Mucosa of descending colon (tissue), 3 donors: ENCODE measurements around the gene PGBD5. TPM values are rescaled to one million over a fixed set of nuclear protein-coding genes. Genes with fewer than 3 reads are reported as not detected.
A peak's percentile ranks its signal among the peaks of the same experiment; 100 is the strongest.

Experiments used
- ATAC-seq: fragments of 200-7000 bp; cut with Tn5 transposase; one replicate; pipeline ENCODE4 v1.9.1; 2020; ENCODE audit warnings: mild to moderate bottlenecking, moderate library complexity
- DNase-seq, 3 donors: peaks; one replicate each; pipeline ENCODE4 v3.0.0-alpha.2; 2020
- H3K36me3 ChIP-seq: fragments of 200-600 bp; one replicate; pipeline ENCODE4 v1.8.0; 2021; ENCODE audit warnings: low read depth, mild to moderate bottlenecking
- H3K4me1 ChIP-seq: fragments of 200-600 bp; one replicate; pipeline ENCODE4 v1.8.0; 2021; ENCODE audit warnings: low read depth, mild to moderate bottlenecking
- H3K4me3 ChIP-seq: fragments of 200-600 bp; one replicate; pipeline ENCODE4 v1.8.0; 2021; ENCODE audit warnings: mild to moderate bottlenecking
- H3K9me3 ChIP-seq: fragments of 200-600 bp; one replicate; pipeline ENCODE4 v1.8.0; 2021; ENCODE audit warnings: mild to moderate bottlenecking
- intact Hi-C, 2 donors: fragments of 100-400 bp; cut with DNase I in 1 of 2; cut with micrococcal nuclease in 1 of 2; formaldehyde crosslinking; loops; one replicate each; pipeline versions ENCODE4 v1.11.0 to v1.11.1; 2022; cut with DNase I, micrococcal nuclease
- total RNA-seq, 3 donors: library from RNA; stranded (reverse); fragmentation: NEBNext Ultra II Directional in 2 of 3; extraction: Animal tissue kit (Norgen Biotek cat#: 25700) in 2 of 3; gene quantifications; one replicate each; pipeline versions ENCODE4 v1.2.1 to v1.2.4, GENCODE V29; 2021 to 2023
- TF ChIP-seq, protein P1 (sequence below): fragments of 200-600 bp; IDR thresholded peaks from one replicate; pipeline ENCODE4 v1.8.0; 2022; ENCODE audit warnings: antibody characterized with exemption, mild to moderate bottlenecking
- donor health status: DM: no; HTN: no; CAD: no; lungs with moderate emphysema.
- donor health status: DM: no; HTN: no; CAD: no.
- donor health status: DM: no; HTN: yes; CAD: no.

The PGBD5 gene
- total RNA-seq, 3 donors from 2014 or later, result 1.4 to 3.2 (median 2.7) TPM

- Histone ChIP-seq H3K4me1 (no peaks in the 10 kb centered on the region), H3K36me3 (no peaks in the 10 kb centered on the region), H3K9me3 (peaks cover 3% of the 10 kb centered on the region), H3K4me3 (no peak overlapping the region)
- DNase-seq, result no peak
- intact Hi-C loops, result no loop called here
- ATAC-seq, result no peak
- TF ChIP-seq, protein P1, sequence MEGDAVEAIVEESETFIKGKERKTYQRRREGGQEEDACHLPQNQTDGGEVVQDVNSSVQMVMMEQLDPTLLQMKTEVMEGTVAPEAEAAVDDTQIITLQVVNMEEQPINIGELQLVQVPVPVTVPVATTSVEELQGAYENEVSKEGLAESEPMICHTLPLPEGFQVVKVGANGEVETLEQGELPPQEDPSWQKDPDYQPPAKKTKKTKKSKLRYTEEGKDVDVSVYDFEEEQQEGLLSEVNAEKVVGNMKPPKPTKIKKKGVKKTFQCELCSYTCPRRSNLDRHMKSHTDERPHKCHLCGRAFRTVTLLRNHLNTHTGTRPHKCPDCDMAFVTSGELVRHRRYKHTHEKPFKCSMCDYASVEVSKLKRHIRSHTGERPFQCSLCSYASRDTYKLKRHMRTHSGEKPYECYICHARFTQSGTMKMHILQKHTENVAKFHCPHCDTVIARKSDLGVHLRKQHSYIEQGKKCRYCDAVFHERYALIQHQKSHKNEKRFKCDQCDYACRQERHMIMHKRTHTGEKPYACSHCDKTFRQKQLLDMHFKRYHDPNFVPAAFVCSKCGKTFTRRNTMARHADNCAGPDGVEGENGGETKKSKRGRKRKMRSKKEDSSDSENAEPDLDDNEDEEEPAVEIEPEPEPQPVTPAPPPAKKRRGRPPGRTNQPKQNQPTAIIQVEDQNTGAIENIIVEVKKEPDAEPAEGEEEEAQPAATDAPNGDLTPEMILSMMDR, result no peak
These were observed 41.6 kb downstream of the PGBD5 start for GRCh38 chr1:230384380-230385157.

GRCh38 chr1:230383425-230383824 is 42.7 kb downstream of the PGBD5 start:
- H3K9me3 ChIP-seq, result peaks cover 6% of the 10 kb centered on the region
- ATAC-seq, result no peak
- no peak overlapping the region for H3K4me3 ChIP-seq
- intact Hi-C loops, result no loop called here
- no peak for DNase-seq
- TF ChIP-seq, protein P1, result no peak
- no peaks in the 10 kb centered on the region for H3K4me1 ChIP-seq
- no peaks in the 10 kb centered on the region for H3K36me3 ChIP-seq

GRCh38 chr1:230382001-230382491 is 44.1 kb downstream of the PGBD5 start:
- TF ChIP-seq, protein P1, result no peak
- Histone ChIP-seq H3K9me3 (peaks cover 6% of the 10 kb centered on the region), H3K4me1 (no peaks in the 10 kb centered on the region), H3K36me3 (no peaks in the 10 kb centered on the region), H3K4me3 (no peak overlapping the region)
- DNase-seq (no peak), ATAC-seq (no peak)
- intact Hi-C loops, result no loop called here

GRCh38 chr1:230381585-230381984 is 44.5 kb downstream of the PGBD5 start:
- no peak for ATAC-seq
- intact Hi-C loops, result no loop called here
- H3K9me3 ChIP-seq, result peaks cover 6% of the 10 kb centered on the region
- H3K4me3 ChIP-seq, result no peak overlapping the region
- DNase-seq, result no peak
- TF ChIP-seq, protein P1, result no peak
- no peaks in the 10 kb centered on the region for H3K4me1 ChIP-seq
- no peaks in the 10 kb centered on the region for H3K36me3 ChIP-seq

- H3K4me1 ChIP-seq, result no peaks in the 10 kb centered on the region
- ATAC-seq (peak; percentile 82), DNase-seq (peak in 1 of 3 donors; percentile 17)
- intact Hi-C loops, result no loop called here
- no peaks in the 10 kb centered on the region for H3K36me3 ChIP-seq
- H3K4me3 ChIP-seq, result no peak overlapping the region
- TF ChIP-seq, protein P1, result no peak
- peaks cover 6% of the 10 kb centered on the region for H3K9me3 ChIP-seq
These were observed 45.1 kb downstream of the PGBD5 start for GRCh38 chr1:230381049-230381467.
